H9 (cell line): ENCODE results near the gene ITGA2. TPM values are rescaled to one million over a fixed set of nuclear protein-coding genes. Genes with fewer than 3 reads are reported as not detected.

Source experiments
- DNase-seq: peaks from one replicate; pipeline ENCODE4 v3.0.0-alpha.2; 2017
- H2AFZ ChIP-seq: one replicate; pipeline ENCODE4 v1.6.1; 2013; ENCODE audit warnings: mild to moderate bottlenecking, low read length, control low read depth, moderate library complexity
- H2AK5ac ChIP-seq: 2 replicates; pipeline ENCODE4 v1.6.1; 2013; ENCODE audit warnings: low read length, control low read depth, mixed read lengths; ENCODE audit not compliant: insufficient read length
- H2BK120ac ChIP-seq: one replicate; pipeline ENCODE4 v1.6.1; 2013; ENCODE audit warnings: low read depth, mild to moderate bottlenecking, low read length, control low read depth, inconsistent platforms; ENCODE audit not compliant: poor library complexity, severe bottlenecking
- H2BK12ac ChIP-seq: 2 replicates; pipeline ENCODE4 v1.6.1; 2013; ENCODE audit warnings: low read length, control low read depth, mixed read lengths, low read depth; ENCODE audit not compliant: insufficient read length
- H2BK15ac ChIP-seq: 2 replicates; pipeline ENCODE4 v1.6.1; 2013; ENCODE audit warnings: low read depth, low read length, control low read depth
- H2BK20ac ChIP-seq: one replicate; pipeline ENCODE4 v1.6.1; 2013; ENCODE audit warnings: low read depth, mild to moderate bottlenecking, low read length, control low read depth, inconsistent platforms; ENCODE audit not compliant: poor library complexity, severe bottlenecking
- H2BK5ac ChIP-seq: 2 replicates; pipeline ENCODE4 v1.6.1; 2013; ENCODE audit warnings: low read length, control low read depth, mixed read lengths; ENCODE audit not compliant: insufficient read length
- H3K14ac ChIP-seq: 2 replicates; pipeline ENCODE4 v1.6.1; 2013; ENCODE audit warnings: low read length, control low read depth; ENCODE audit not compliant: insufficient read depth
- H3K18ac ChIP-seq: 2 replicates; pipeline ENCODE4 v1.6.1; 2013; ENCODE audit warnings: low read depth, mild to moderate bottlenecking, mixed read lengths, low read length, control low read depth; ENCODE audit not compliant: insufficient read length
- H3K23ac ChIP-seq: 2 replicates; pipeline ENCODE4 v1.6.1; 2013; ENCODE audit warnings: low read length, control low read depth, mixed read lengths, low read depth; ENCODE audit not compliant: insufficient read length
- H3K23me2 ChIP-seq: 2 replicates; pipeline ENCODE4 v1.6.1; 2013; ENCODE audit warnings: low read depth, mild to moderate bottlenecking, mixed read lengths, low read length, control low read depth; ENCODE audit not compliant: insufficient read length, poor library complexity, severe bottlenecking
- H3K27ac ChIP-seq: 2 replicates; pipeline ENCODE4 v1.5.1; 2013; ENCODE audit warnings: low read length, control low read depth, mixed read lengths, low read depth; ENCODE audit not compliant: insufficient read length
- H3K27me3 ChIP-seq: 2 replicates; pipeline ENCODE4 v1.6.1; 2013; ENCODE audit warnings: low read length, control low read depth, inconsistent platforms; ENCODE audit not compliant: insufficient read depth
- H3K4ac ChIP-seq: 2 replicates; pipeline ENCODE4 v1.6.1; 2013; ENCODE audit warnings: low read depth, mild to moderate bottlenecking, control low read depth, inconsistent platforms, low read length, moderate library complexity
- H3K4me1 ChIP-seq: 2 replicates; pipeline ENCODE4 v1.6.1; 2013; ENCODE audit warnings: low read length, control low read depth, inconsistent platforms; ENCODE audit not compliant: insufficient read depth
- H3K4me2 ChIP-seq: 2 replicates; pipeline ENCODE4 v1.6.1; 2013; ENCODE audit warnings: low read length, control low read depth, mixed read lengths; ENCODE audit not compliant: insufficient read length, insufficient read depth
- H3K56ac ChIP-seq: 2 replicates; pipeline ENCODE4 v1.6.1; 2013; ENCODE audit warnings: low read depth, mild to moderate bottlenecking, mixed read lengths, low read length, control low read depth; ENCODE audit not compliant: insufficient read length
- H3K79me1 ChIP-seq: 2 replicates; pipeline ENCODE4 v1.6.1; 2013; ENCODE audit warnings: low read depth, mild to moderate bottlenecking, moderate library complexity, low read length, control low read depth, inconsistent platforms; ENCODE audit not compliant: insufficient read depth, poor library complexity, severe bottlenecking
- H3K79me2 ChIP-seq: 2 replicates; pipeline ENCODE4 v1.6.1; 2013; ENCODE audit warnings: low read length, control low read depth, inconsistent platforms; ENCODE audit not compliant: insufficient read depth
- H3K9ac ChIP-seq: 2 replicates; pipeline ENCODE4 v1.6.1; 2013; ENCODE audit warnings: low read length, control low read depth, mixed read lengths; ENCODE audit not compliant: insufficient read length; ENCODE audit errors: extremely low read depth
- H3K9me3 ChIP-seq: one replicate; pipeline ENCODE4 v1.6.1; 2013; ENCODE audit warnings: low read depth, low read length, inconsistent platforms; ENCODE audit not compliant: control insufficient read depth
- H3T11ph ChIP-seq: one replicate; pipeline ENCODE4 v1.6.1; 2013; ENCODE audit warnings: mild to moderate bottlenecking, low read length, control low read depth, inconsistent platforms
- H4K20me1 ChIP-seq: one replicate; pipeline ENCODE4 v1.6.1; 2013; ENCODE audit not compliant: control insufficient read depth, insufficient read length, insufficient read depth
- H4K5ac ChIP-seq: 2 replicates; pipeline ENCODE4 v1.6.1; 2013; ENCODE audit warnings: low read depth, mild to moderate bottlenecking, mixed read lengths, low read length, control low read depth; ENCODE audit not compliant: insufficient read length
- H4K8ac ChIP-seq: replicated peaks from 2 replicates; pipeline ENCODE4 v1.6.1; 2013; ENCODE audit warnings: low read length, control low read depth, mixed read lengths, low read depth; ENCODE audit not compliant: insufficient read length
- H4K91ac ChIP-seq: 2 replicates; pipeline ENCODE4 v1.6.1; 2013; ENCODE audit warnings: low read depth, mild to moderate bottlenecking, moderate library complexity, mixed read lengths, low read length, control low read depth; ENCODE audit not compliant: insufficient read length
- H3K27ac Mint-ChIP-seq, 3 experiments: 2 replicates in 2 of 3; 3 replicates in 1 of 3; pipeline ENCODE4 v1.8.0; 2020 to 2021; ENCODE audit warnings: mixed read lengths in 3 of 3, mild to moderate bottlenecking in 1 of 3, moderate library complexity in 1 of 3
- H3K27me3 Mint-ChIP-seq: 2 replicates; pipeline ENCODE4 v1.8.0; 2021; ENCODE audit warnings: low read depth, mild to moderate bottlenecking, moderate library complexity, mixed read lengths
- H3K36me3 Mint-ChIP-seq, 3 experiments: 2 replicates in 2 of 3; 3 replicates in 1 of 3; pipeline ENCODE4 v1.8.0; 2020 to 2021; ENCODE audit warnings: low read depth in 3 of 3, mixed read lengths in 3 of 3; ENCODE audit not compliant: insufficient read depth in 1 of 3
- H3K4me1 Mint-ChIP-seq, 2 experiments: 2 replicates each; pipeline ENCODE4 v1.8.0; 2020; ENCODE audit warnings: mixed read lengths in 2 of 2
- H3K4me3 Mint-ChIP-seq, 2 experiments: 2 replicates in 1 of 2; 3 replicates in 1 of 2; pipeline ENCODE4 v1.8.0; 2020 to 2021; ENCODE audit warnings: mild to moderate bottlenecking in 2 of 2, mixed read lengths in 2 of 2, moderate library complexity in 1 of 2
- H3K9me3 Mint-ChIP-seq, 2 experiments: 2 replicates in 1 of 2; 3 replicates in 1 of 2; pipeline ENCODE4 v1.8.0; 2020; ENCODE audit warnings: mild to moderate bottlenecking in 2 of 2, mixed read lengths in 2 of 2, moderate library complexity in 1 of 2
- WGBS: extraction: QIAGEN DNeasy Blood & Tissue Kit; methylation state at CpG from one replicate; pipeline ENCODE4 v1.1.7; 2013; ENCODE audit warnings: missing lambda C conversion rate, low lambda C conversion rate, mixed read lengths; ENCODE audit not compliant: insufficient read length; ENCODE audit errors: extremely low coverage; 5-methylcytosine and 5-hydroxymethylcytosine counted together
- total RNA-seq: library from RNA; stranded (reverse); gene quantifications from 2 replicates; pipeline ENCODE4 v1.2.1, GENCODE V29; 2021
- TF ChIP-seq, protein P1 (sequence below): fragments of 200-600 bp; sonication (generic); conservative IDR thresholded peaks from 3 replicates; pipeline ENCODE4 v1.8.0; 2021; ENCODE audit warnings: antibody characterized with exemption, mild to moderate bottlenecking

The ITGA2 gene
- total RNA-seq, 1 experiment from 2014 or later: 3.0 TPM

DNA sequence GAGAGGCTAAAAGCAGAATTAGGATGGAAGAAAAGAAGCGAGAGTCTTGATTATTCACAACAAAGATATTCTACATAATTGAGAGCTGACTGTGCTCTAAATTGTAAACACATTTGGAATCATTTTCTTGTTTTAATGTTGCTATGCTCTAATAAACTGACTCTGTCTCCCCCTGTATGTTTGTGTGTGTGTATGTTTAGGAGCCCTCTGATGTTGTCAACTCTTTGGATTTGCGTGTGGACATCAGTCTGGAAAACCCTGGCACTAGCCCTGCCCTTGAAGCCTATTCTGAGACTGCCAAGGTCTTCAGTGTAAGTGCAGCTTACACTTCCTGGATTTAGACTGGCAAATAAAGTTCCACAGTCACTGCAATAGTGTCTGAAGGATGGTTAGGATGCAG is 82.6 kb downstream of the ITGA2 start:
- H3K4me1 ChIP-seq: no peaks in the 10 kb centered on the region
- no peak overlapping the region for H3K9ac ChIP-seq
- H3K79me2 ChIP-seq: no peaks in the 10 kb centered on the region
- no peaks in the 10 kb centered on the region for H3K79me1 ChIP-seq
- no peaks in the 10 kb centered on the region for H3K27me3 Mint-ChIP-seq
- peak overlapping the region in 1 of 3 experiments; percentile 21; a peak in 2 of 7 replicates for H3K27ac Mint-ChIP-seq
- H3K18ac ChIP-seq: no peak overlapping the region
- H3K4me3 Mint-ChIP-seq: no peak overlapping the region
- no peaks in the 10 kb centered on the region for H4K20me1 ChIP-seq
- H2BK120ac ChIP-seq: no peak overlapping the region
- DNase-seq: no peak
- H3K4ac ChIP-seq: no peak overlapping the region
- no peak overlapping the region for H3T11ph ChIP-seq
- no peak overlapping the region for H4K8ac ChIP-seq
- no peak overlapping the region for H3K56ac ChIP-seq
- TF ChIP-seq, protein P1, sequence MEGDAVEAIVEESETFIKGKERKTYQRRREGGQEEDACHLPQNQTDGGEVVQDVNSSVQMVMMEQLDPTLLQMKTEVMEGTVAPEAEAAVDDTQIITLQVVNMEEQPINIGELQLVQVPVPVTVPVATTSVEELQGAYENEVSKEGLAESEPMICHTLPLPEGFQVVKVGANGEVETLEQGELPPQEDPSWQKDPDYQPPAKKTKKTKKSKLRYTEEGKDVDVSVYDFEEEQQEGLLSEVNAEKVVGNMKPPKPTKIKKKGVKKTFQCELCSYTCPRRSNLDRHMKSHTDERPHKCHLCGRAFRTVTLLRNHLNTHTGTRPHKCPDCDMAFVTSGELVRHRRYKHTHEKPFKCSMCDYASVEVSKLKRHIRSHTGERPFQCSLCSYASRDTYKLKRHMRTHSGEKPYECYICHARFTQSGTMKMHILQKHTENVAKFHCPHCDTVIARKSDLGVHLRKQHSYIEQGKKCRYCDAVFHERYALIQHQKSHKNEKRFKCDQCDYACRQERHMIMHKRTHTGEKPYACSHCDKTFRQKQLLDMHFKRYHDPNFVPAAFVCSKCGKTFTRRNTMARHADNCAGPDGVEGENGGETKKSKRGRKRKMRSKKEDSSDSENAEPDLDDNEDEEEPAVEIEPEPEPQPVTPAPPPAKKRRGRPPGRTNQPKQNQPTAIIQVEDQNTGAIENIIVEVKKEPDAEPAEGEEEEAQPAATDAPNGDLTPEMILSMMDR: no peak
- no peak overlapping the region for H2AK5ac ChIP-seq
- no peak overlapping the region for H3K4me2 ChIP-seq
- H3K27me3 ChIP-seq: no peaks in the 10 kb centered on the region
- H3K23ac ChIP-seq: no peak overlapping the region
- peaks cover 0 to 6% (median 0%) of the 10 kb centered on the region in 3 experiments; a peak in 1 of 7 replicates for H3K36me3 Mint-ChIP-seq
- H2BK15ac ChIP-seq: no peak overlapping the region
- no peak overlapping the region for H2BK20ac ChIP-seq
- H2AFZ ChIP-seq: no peak overlapping the region
- H2BK5ac ChIP-seq: no peak overlapping the region
- H2BK12ac ChIP-seq: no peak overlapping the region
- H3K14ac ChIP-seq: no peak overlapping the region
- no CpG with 5 or more reads among the region's 2 CpGs for WGBS
- no peak overlapping the region for H4K5ac ChIP-seq
- no peaks in the 10 kb centered on the region for H3K9me3 Mint-ChIP-seq
- no peaks in the 10 kb centered on the region for H3K9me3 ChIP-seq
- H3K27ac ChIP-seq: no peak overlapping the region
- no peaks in the 10 kb centered on the region for H3K4me1 Mint-ChIP-seq
- H3K23me2 ChIP-seq: no peaks in the 10 kb centered on the region
- no peak overlapping the region for H4K91ac ChIP-seq
